Retina (tissue), 1 donor: ENCODE results near the gene SPDYE11.
"Not testable (repeated sequence)": the region's sequence is repeated elsewhere in the genome, so short reads cannot be mapped to it uniquely, and the experiment has no call there.

Source experiments
- DNase-seq: peaks from one replicate; pipeline ENCODE4 v3.0.0-alpha.2; 2016

SPDYE11 gene, protein sequence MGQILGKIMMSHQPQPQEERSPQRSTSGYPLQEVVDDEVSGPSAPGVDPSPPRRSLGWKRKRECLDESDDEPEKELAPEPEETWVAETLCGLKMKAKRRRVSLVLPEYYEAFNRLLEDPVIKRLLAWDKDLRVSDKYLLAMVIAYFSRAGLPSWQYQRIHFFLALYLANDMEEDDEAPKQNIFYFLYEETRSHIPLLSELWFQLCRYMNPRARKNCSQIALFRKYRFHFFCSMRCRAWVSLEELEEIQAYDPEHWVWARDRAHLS

DNA sequence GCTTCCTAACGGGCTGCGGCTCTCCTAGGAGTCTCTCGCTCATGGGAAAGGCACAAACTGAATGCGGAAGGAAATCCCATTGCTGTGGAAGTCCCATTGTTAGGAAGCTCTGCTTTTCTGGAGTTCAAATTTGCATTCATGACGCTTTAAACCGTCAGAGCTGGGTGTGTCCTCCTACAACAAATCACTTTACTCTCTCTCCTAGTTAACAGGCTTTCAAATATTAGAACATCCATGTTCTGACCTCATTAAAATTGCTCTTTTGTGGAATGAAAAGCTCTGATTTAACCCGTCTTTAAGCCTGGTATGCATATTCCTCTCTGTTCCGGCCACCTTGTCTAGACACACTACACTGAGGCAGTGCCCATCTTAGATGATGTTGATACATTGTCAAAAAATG, at the start of gene SPDYE11:
TSS of gene SPDYE11 (minus strand) at position 101 of the 400 bp plus-strand sequence. CDS start 1,800 bp downstream, outside the sequence.
- DNase-seq, result not testable (repeated sequence)

DNA sequence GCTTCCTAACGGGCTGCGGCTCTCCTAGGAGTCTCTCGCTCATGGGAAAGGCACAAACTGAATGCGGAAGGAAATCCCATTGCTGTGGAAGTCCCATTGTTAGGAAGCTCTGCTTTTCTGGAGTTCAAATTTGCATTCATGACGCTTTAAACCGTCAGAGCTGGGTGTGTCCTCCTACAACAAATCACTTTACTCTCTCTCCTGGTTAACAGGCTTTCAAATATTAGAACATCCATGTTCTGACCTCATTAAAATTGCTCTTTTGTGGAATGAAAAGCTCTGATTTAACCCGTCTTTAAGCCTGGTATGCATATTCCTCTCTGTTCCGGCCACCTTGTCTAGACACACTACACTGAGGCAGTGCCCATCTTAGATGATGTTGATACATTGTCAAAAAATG, 28.2 kb upstream of the SPDYE11 start, which contains the start of gene SPDYE9:
TSS of gene SPDYE9 (minus strand) at position 101 of the 400 bp plus-strand sequence. CDS start 1,800 bp downstream, outside the sequence.
- not testable (repeated sequence) for DNase-seq

DNA sequence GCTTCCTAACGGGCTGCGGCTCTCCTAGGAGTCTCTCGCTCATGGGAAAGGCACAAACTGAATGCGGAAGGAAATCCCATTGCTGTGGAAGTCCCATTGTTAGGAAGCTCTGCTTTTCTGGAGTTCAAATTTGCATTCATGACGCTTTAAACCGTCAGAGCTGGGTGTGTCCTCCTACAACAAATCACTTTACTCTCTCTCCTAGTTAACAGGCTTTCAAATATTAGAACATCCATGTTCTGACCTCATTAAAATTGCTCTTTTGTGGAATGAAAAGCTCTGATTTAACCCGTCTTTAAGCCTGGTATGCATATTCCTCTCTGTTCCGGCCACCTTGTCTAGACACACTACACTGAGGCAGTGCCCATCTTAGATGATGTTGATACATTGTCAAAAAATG, 28.0 kb downstream of the SPDYE11 start, which contains the start of gene SPDYE8:
TSS of gene SPDYE8 (minus strand) at position 101 of the 400 bp plus-strand sequence. CDS start 1,800 bp downstream, outside the sequence.
- not testable (repeated sequence) for DNase-seq

DNA sequence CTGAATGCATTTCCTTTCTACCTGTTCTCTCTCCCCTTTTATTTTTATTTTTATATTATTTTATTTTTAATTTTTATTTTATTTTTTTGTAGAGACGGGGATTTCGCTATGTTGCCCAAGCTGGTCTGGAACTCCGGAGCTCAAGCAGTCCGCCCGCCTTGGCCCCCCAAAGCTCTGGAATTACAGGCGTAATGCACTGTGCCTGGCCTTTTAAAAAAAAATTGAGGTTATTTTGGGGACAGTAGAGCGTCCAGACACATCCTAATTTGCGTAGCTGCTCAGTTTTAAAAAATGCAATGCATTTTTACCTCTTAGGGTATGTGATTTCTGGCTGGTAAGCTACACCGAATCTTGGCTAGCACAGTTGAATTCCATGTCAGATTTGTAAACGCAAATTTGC, 51.2 kb downstream of the SPDYE11 start:
- not testable (repeated sequence) for DNase-seq

DNA sequence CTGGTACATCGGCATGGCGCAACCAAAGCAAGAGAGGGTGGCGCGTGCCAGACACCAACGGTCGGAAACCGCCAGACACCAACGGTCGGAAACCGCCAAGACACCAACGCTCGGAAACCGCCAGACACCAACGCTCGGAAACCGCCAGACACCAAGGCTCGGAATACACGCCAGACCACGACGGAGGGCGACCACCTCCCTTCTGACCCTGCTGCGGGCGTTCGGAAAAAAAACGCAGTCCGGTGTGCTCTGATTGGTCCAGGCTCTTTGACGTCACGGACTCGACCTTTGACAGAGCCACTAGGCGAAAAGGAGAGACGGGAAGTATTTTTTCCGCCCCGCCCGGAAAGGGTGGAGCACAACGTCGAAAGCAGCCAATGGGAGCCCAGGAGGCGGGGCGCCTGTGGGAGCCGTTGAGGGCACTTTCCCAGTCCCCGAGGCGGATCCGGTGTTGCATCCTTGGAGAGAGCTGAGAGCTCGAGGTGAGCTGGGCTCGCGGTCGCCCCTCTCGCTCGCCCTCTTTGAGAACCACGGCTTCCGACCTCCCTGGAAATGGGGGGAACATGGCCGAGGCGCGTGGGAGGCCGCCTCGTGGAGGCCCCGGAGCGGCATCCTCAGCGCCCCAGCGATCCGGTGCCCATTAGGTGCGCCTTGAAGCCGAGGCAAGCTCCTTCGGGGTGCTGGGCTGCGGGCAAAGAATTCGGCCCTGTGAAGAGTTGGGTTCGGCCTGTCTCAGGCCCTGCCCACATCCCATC, 51.8 kb downstream of the SPDYE11 start:
- not testable (repeated sequence) for DNase-seq

DNA sequence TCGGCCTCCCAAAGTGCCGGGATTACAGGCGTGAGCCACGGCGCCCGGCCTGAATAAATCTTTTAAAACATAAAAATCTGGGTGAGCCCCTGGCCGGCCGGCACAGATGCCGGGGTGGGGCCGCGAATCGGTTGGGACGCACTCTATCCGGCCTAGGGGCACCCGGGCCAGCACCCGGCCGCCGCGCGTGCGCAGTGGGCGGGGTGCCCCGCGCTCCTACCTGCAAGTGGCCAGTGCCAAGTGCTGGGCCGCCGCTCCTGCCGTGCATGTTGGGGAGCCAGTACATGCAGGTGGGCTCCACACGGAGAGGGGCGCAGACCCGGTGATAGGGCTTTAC, 52.4 kb downstream of the SPDYE11 start:
- not testable (repeated sequence) for DNase-seq

DNA sequence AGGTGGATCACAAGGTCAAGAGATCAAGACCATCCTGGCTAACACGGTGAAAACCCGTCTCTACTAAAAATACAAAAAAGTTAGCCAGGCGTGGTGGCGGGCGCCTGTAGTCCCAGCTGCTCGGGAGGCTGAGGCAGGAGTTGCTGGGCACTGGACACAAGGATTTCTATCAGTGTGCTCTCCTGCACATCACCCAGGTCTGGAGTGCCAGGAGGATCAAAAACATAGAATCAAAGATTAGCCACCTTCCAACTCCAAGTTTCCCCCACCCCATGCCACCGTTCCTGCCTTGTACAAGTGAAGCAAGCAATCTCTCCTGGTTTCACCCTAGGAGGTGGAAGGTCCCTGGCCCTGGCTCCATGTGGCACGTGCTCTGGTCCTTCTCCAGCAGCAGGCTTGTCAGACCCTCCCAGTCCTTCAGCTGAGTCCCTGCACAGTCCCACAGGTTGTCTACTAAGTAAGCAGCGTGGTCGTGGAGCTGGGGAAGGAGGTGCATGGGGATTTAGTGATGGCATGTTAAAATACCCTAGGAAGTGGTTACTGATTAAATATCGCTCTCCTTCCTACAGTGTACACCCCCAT, 59.7 kb downstream of the SPDYE11 start:
- DNase-seq, result not testable (repeated sequence)
